K562 treated with DMSO at 1 percent for 12 hours (cell line): ENCODE results near the gene SUZ12. TPM values are rescaled to one million over a fixed set of nuclear protein-coding genes. Genes with fewer than 3 reads are reported as not detected.

Experiments used
- total RNA-seq: library from RNA; unstranded; fragments of 300-600 nt; gene quantifications from 2 replicates; pipeline ENCODE4 v1.2.3, GENCODE V29; 2022; ENCODE audit not compliant: insufficient read depth

SUZ12 gene
- 9.9 and 34.6 TPM in 2 replicates for total RNA-seq

DNA sequence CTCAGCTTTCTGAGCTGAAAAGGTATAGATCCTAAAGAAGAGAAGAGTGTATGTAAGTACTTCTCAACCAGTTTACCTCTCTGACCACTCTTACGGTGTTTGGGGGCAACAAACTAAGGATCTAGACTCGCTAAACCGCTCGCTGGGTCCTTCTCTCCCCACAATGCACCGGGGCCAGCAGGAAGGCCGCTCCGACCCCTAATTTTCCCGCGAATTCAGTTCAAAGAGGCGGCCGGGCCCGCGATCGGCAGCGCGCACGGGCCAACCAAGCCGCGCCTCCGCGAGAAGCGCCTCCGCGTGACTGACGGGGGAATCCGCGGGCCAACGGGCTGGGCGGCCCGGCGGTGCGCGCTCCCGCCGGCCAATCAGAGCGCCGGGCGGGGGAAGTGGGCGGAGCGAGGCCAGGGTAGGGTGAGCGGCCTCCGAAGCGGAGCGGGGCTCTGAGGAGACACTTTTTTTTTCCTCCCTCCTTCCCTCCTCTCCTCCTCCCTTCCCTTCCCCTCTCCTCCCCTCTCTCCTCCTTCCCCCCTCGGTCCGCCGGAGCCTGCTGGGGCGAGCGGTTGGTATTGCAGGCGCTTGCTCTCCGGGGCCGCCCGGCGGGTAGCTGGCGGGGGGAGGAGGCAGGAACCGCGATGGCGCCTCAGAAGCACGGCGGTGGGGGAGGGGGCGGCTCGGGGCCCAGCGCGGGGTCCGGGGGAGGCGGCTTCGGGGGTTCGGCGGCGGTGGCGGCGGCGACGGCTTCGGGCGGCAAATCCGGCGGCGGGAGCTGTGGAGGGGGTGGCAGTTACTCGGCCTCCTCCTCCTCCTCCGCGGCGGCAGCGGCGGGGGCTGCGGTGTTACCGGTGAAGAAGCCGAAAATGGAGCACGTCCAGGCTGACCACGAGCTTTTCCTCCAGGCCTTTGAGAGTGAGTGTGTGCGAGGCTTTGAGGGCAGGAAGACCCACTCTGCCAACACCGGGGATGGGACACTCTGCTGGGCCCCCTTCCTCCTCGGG is at the start of gene SUZ12:
SUZ12 (plus strand) TSS at position 393 of the 995 bp plus-strand sequence; CDS start at position 633, 240 bp downstream.

DNA sequence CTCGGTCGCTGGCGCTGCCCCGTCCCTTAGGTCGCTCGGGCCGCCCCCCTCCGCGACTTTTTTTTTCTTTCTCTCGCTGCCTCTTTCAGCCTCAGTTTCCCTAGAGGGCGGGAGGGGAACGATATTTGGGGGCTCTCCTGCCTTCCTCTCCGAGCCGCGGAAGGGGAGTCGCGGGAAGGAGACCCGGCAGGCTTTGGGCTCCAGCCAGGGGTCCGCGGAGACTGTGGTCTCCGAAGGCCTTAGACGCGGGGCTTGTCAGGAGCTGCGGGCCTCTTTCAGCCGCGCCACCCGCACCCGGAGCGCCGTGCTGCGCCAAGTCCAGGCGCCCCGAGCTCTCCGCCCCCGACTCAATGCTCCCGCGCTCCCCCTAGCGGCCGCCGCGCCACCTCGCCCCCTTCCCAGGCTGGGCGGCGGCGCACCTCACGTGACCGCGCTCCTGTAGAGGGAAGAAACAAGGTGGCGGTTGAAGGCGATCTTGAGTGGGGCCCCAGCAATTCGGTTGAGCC is 70.2 kb downstream of the SUZ12 start, which contains the start of gene LRRC37B:
LRRC37B (plus strand) TSS at position 427 of the 506 bp plus-strand sequence. CDS start 14,010 bp downstream, outside the sequence.

Other genes starting within 250 kb of the SUZ12 start
- 58.4 and 71.6 TPM in 2 replicates for gene COPRS, start 77.8 kb upstream of the SUZ12 start, total RNA-seq
- gene UTP6, start 35.3 kb upstream of the SUZ12 start, total RNA-seq, result 31.0 and 48.7 TPM in 2 replicates
- gene LRRC37B, start 70.4 kb downstream of the SUZ12 start, total RNA-seq, result 5.2 and 14.5 TPM in 2 replicates
- gene RHOT1, start 205.5 kb downstream of the SUZ12 start, total RNA-seq, result 15.7 and 30.8 TPM in 2 replicates